SIG-M5 treated with dmso at 0.1 percent for 504 hours (cell line): ENCODE data around the gene TDP1.

Experiments
- DNase-seq: peaks from one replicate; lab custom pipeline; 2025; ENCODE audit not compliant: unreplicated experiment; lab: John Stamatoyannopoulos, UW

TDP1 gene

GRCh38 chr14:89941830-89942377 lies 13.8 kb upstream of the TDP1 start:
- DNase-seq: no peak

- no peak for DNase-seq
Measured at GRCh38 chr14:89947344-89947743, 8.4 kb upstream of the TDP1 start.

- DNase-seq: no peak
Measured at GRCh38 chr14:89952576-89952975, 3.2 kb upstream of the TDP1 start.

- DNase-seq: no peak
Measured at GRCh38 chr14:89953602-89954001, 2.1 kb upstream of the TDP1 start.

GRCh38 chr14:89954070-89955021 lies 1.4 kb upstream of the TDP1 start, which contains the start of gene EFCAB11:
EFCAB11 (minus strand) TSS chr14:89954730; CDS start chr14:89954660, 70 bp downstream.
- peak; percentile 99 for DNase-seq

- no peak for DNase-seq
Measured at GRCh38 chr14:89955022-89955744, 544 bp upstream of the TDP1 start.

GRCh38 chr14:89956661-89957009 lies 908 bp downstream of the TDP1 start:
- DNase-seq: no peak

GRCh38 chr14:89957376-89957775 lies 1.6 kb downstream of the TDP1 start:
- no peak for DNase-seq

GRCh38 chr14:89957791-89958190 lies 2.1 kb downstream of the TDP1 start:
- DNase-seq: no peak

- no peak for DNase-seq
Measured at GRCh38 chr14:89958966-89959365, 3.2 kb downstream of the TDP1 start.

- no peak for DNase-seq
Measured at GRCh38 chr14:89959853-89960445, 4.2 kb downstream of the TDP1 start.

GRCh38 chr14:89960914-89961313 lies 5.2 kb downstream of the TDP1 start:
- no peak for DNase-seq

GRCh38 chr14:89963288-89963978 lies 7.7 kb downstream of the TDP1 start:
- DNase-seq: no peak

GRCh38 chr14:89965839-89966238 lies 10.1 kb downstream of the TDP1 start:
- no peak for DNase-seq

- peak; percentile 65 for DNase-seq
Measured at GRCh38 chr14:89973234-89973823, 17.6 kb downstream of the TDP1 start.

- no peak for DNase-seq
Measured at GRCh38 chr14:89977668-89978067, 21.9 kb downstream of the TDP1 start.

GRCh38 chr14:89978656-89979055 lies 22.9 kb downstream of the TDP1 start:
- no peak for DNase-seq

GRCh38 chr14:89983375-89983774 lies 27.6 kb downstream of the TDP1 start:
- DNase-seq: no peak

GRCh38 chr14:89986462-89987160 lies 30.9 kb downstream of the TDP1 start:
- no peak for DNase-seq

GRCh38 chr14:89987161-89987475 lies 31.4 kb downstream of the TDP1 start:
- no peak for DNase-seq
